Peyer's patch (tissue), 4 donors: ENCODE data around the gene DCC.

Experiments
- POLR2A ChIP-seq, 2 donors: fragments of 450-650 bp; IDR thresholded peaks; one replicate each; pipeline ENCODE4 v1.5.1; 2017; ENCODE audit warnings: antibody characterized with exemption in 2 of 2, mild to moderate bottlenecking in 2 of 2, moderate library complexity in 2 of 2
- TF ChIP-seq, protein P1 (sequence below), 6 experiments: fragments of 450-650 bp in 4 of 6; fragments of 200-600 bp in 2 of 6; sonication (generic) in 1 of 6; IDR thresholded peaks; one replicate each; pipeline ENCODE4 v1.5.1; 2017 to 2019; ENCODE audit warnings: antibody characterized with exemption in 6 of 6, mild to moderate bottlenecking in 3 of 6, moderate library complexity in 1 of 6

- TF ChIP-seq, protein P1, sequence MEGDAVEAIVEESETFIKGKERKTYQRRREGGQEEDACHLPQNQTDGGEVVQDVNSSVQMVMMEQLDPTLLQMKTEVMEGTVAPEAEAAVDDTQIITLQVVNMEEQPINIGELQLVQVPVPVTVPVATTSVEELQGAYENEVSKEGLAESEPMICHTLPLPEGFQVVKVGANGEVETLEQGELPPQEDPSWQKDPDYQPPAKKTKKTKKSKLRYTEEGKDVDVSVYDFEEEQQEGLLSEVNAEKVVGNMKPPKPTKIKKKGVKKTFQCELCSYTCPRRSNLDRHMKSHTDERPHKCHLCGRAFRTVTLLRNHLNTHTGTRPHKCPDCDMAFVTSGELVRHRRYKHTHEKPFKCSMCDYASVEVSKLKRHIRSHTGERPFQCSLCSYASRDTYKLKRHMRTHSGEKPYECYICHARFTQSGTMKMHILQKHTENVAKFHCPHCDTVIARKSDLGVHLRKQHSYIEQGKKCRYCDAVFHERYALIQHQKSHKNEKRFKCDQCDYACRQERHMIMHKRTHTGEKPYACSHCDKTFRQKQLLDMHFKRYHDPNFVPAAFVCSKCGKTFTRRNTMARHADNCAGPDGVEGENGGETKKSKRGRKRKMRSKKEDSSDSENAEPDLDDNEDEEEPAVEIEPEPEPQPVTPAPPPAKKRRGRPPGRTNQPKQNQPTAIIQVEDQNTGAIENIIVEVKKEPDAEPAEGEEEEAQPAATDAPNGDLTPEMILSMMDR (IDR thresholded peaks at IDR 0.05), result no peak
- no peak for TF ChIP-seq POLR2A (IDR thresholded peaks at IDR 0.05)
Observed at GRCh38 chr18:52499016-52499415, 159.0 kb downstream of the DCC start.
